Naive thymus-derived CD8-positive, alpha-beta T cell (primary cell): ENCODE measurements around the gene FAM83B. TPM values are rescaled to one million over a fixed set of nuclear protein-coding genes. Genes with fewer than 3 reads are reported as not detected.
"Not testable (repeated sequence)": the region's sequence is repeated elsewhere in the genome, so short reads cannot be mapped to it uniquely, and the experiment has no call there.

ENCODE experiments used
- ATAC-seq, 2 donors: fragments of 150-1000 bp; cut with Tn5 transposase in 1 of 2; sonication (Bioruptor Pico), chemical (Tn5 transposase) in 1 of 2; 1 replicate in 1 of 2; 2 replicates in 1 of 2; pipeline ENCODE4 v1.10.0; 2021; ENCODE audit warnings: mild to moderate bottlenecking in 2 of 2, moderate library complexity in 2 of 2
- POLR2A ChIA-PET: fragments of 350-600 bp; sonication (Branson Sonifier 250); formaldehyde crosslinking; loops from one replicate; lab custom pipeline; 2021; ENCODE audit warnings: antibody characterized with exemption; lab: Charles Lee
- DNase-seq, 10 donors: peaks; one replicate each; pipeline versions ENCODE4 v3.0.0 to v3.0.0-alpha.2; 2020 to 2022
- H3K27ac Mint-ChIP-seq, 10 donors: one replicate each; pipeline ENCODE4 v1.8.0; 2020 to 2022; ENCODE audit warnings: mild to moderate bottlenecking in 10 of 10, mixed read lengths in 10 of 10, moderate library complexity in 4 of 10, inconsistent platforms in 1 of 10
- H3K27me3 Mint-ChIP-seq, 5 donors: one replicate each; pipeline ENCODE4 v1.8.0; 2021 to 2022; ENCODE audit warnings: mixed read lengths in 5 of 5
- H3K36me3 Mint-ChIP-seq, 3 donors: one replicate each; pipeline ENCODE4 v1.8.0; 2020 to 2022; ENCODE audit warnings: mixed read lengths in 3 of 3, mild to moderate bottlenecking in 2 of 3, inconsistent platforms in 1 of 3
- H3K4me1 Mint-ChIP-seq, 4 donors: one replicate each; pipeline ENCODE4 v1.8.0; 2021 to 2022; ENCODE audit warnings: mixed read lengths in 4 of 4
- H3K4me3 Mint-ChIP-seq, 10 donors: one replicate each; pipeline ENCODE4 v1.8.0; 2020 to 2022; ENCODE audit warnings: mild to moderate bottlenecking in 10 of 10, mixed read lengths in 10 of 10, moderate library complexity in 6 of 10, inconsistent platforms in 1 of 10
- H3K9me3 Mint-ChIP-seq, 9 donors: one replicate each; pipeline ENCODE4 v1.8.0; 2020 to 2022; ENCODE audit warnings: mixed read lengths in 9 of 9, mild to moderate bottlenecking in 3 of 9, inconsistent platforms in 1 of 9, moderate library complexity in 1 of 9
- polyA plus RNA-seq, 3 donors: library from polyadenylated mRNA; unstranded; fragments of 300-500 nt; fragmentation: Illumina TruSeq; gene quantifications; one replicate each; pipeline ENCODE4 v1.2.3, GENCODE V29; 2021
- total RNA-seq, 8 experiments: library from RNA in 2 of 8; stranded (reverse) in 2 of 8; gene quantifications; one replicate each; pipeline ENCODE4 v1.2.3 and lab custom pipeline; 2021 to 2026

FAM83B gene
- total and polyA plus RNA-seq, 5 experiments from 2014 or later: not detected

DNA sequence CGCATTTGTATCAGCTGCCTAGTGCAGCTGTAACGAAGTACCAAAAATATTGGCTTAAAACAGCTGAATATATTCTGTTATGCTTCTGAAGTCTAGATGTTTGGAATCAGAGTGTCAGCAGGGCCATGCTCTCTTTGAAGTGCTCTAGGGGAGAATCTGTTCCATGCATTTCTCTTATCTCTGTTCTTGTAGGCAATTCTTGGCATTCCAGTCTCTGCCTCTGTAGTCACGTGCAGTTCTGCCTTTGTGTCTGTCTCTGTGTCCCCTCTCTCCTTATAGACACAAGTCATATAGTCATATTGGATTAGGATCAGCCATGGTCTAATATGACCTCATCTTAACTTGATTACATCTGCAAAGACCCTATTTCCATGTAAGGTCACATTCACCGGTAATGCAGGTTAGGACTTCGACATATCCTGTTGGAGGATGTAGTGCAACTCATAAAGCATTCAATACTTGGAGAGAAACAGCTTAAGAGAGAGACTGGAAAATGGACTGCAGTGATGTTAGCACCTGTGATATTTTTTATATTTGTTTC, 18.6 kb downstream of the FAM83B start:
- Mint-ChIP-seq H3K27ac (no peak overlapping the region), H3K9me3 (peaks cover 0 to 15% (median 3%) of the 10 kb centered on the region in 9 donors), H3K27me3 (no peaks in the 10 kb centered on the region), H3K4me3 (no peak overlapping the region), H3K4me1 (no peaks in the 10 kb centered on the region), H3K36me3 (no peaks in the 10 kb centered on the region)
- no peak for ATAC-seq
- DNase-seq: no peak
- POLR2A ChIA-PET: no interaction called here

DNA sequence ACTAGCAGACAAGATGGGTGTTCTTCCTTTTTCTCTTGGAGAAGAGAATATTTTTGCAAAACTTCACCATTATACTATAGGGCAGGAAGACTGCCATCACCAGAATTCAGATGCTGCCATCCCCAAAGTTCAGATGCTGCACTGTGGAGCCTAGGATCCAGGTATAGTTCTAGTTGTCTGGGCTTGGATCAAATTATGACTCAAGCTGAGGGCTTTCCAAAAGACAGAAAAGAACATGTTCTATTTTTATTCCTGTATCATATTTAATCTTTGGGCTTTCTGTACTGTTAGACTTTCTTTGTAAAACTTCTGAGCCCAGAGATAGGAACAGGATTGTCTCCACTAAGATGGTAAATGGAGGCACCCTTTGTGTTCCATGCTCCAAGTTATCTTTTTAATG, 22.0 kb downstream of the FAM83B start:
- H3K27me3 Mint-ChIP-seq: no peaks in the 10 kb centered on the region
- ATAC-seq: no peak
- peaks cover 0 to 9% (median 2%) of the 10 kb centered on the region in 9 donors for H3K9me3 Mint-ChIP-seq

DNA sequence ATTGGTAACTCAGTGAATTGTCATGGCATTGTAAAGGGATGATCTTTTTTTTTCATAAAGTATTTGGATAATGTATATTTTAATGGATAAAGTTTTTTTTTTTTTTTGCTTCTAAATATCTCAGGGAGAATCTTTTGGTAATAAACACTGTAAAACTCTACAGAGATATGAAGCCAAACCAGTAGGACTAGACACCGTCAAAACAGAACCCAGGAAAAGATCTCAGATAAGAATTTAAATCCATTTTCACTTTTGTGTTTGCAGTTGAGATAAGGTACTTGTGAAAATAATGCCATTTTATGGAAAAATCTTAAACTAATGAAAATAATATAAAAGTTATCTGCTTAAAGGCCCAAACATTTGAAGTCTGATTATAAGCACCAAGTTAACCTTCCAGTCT, 27.0 kb downstream of the FAM83B start:
- Mint-ChIP-seq H3K27ac (no peak overlapping the region), H3K4me3 (no peak overlapping the region), H3K36me3 (no peaks in the 10 kb centered on the region), H3K9me3 (peaks cover 0 to 12% (median 2%) of the 10 kb centered on the region in 9 donors), H3K27me3 (no peaks in the 10 kb centered on the region), H3K4me1 (no peaks in the 10 kb centered on the region)
- ATAC-seq (no peak), DNase-seq (no peak)
- POLR2A ChIA-PET: no interaction called here

More for the DNA sequence above, 22.0 kb downstream of the FAM83B start:
- H3K27ac Mint-ChIP-seq: no peak overlapping the region
- DNase-seq: no peak
- H3K36me3 Mint-ChIP-seq: no peaks in the 10 kb centered on the region
- H3K4me1 Mint-ChIP-seq: no peaks in the 10 kb centered on the region
- no peak overlapping the region for H3K4me3 Mint-ChIP-seq
- POLR2A ChIA-PET: no interaction called here

DNA sequence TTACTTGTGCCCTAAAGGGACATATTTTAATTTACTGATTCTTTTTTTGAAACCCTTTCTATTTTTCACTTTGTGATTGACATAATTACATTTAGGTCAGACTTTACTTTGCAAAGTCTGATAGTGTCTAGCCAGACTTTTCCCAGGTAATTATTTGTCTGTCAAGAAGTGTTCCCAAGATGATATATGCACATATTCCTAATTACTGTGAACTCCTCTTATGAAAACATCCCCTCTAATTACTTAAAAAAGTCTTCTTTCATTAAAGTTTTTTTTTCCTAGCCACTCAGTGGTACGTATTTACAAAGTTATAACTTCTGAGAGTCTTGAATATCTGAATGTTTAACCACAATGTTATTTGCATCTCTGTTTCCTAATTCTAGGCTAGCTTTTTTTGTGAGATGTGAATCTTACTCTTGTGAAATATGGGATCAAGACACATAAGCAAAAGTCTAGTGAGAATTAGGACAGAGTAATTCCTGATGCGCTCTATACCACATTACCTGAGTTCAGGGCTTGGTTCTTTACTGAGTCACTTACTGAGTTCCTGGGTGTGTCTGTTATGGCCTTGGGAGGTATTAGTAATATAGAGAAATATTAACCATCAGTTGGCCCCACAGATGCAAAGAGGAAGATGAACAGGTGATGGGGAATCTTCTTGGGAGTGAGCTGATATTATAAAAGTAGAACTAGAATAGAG, 27.9 kb downstream of the FAM83B start:
- Mint-ChIP-seq H3K27ac (no peak overlapping the region), H3K27me3 (no peaks in the 10 kb centered on the region), H3K4me1 (no peaks in the 10 kb centered on the region), H3K9me3 (peaks cover 0 to 12% (median 2%) of the 10 kb centered on the region in 9 donors), H3K36me3 (no peaks in the 10 kb centered on the region), H3K4me3 (no peak overlapping the region)
- ATAC-seq (no peak), DNase-seq (no peak)
- POLR2A ChIA-PET: no interaction called here

DNA sequence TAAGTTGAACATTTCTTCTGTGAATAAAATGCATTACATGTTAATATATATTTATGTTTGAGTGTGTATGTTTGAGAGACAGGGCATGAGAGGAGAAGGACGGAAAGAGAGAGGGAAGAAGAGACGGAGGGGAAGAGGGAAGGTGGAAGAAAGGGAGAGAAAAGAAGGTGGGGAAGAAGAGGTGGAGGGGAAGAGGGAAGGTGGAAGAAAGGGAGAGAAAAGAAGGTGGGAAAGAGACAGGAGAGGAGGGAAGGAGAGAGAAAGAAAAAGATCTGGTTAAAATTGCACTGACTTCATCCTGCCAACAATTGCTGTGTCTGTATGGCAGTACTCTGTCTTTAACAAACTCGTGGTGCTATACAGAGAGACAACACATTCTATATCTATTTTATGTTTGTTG, 29.0 kb downstream of the FAM83B start:
- POLR2A ChIA-PET: no interaction called here
- no peak for ATAC-seq
- H3K4me3 Mint-ChIP-seq: no peak overlapping the region
- H3K27me3 Mint-ChIP-seq: no peaks in the 10 kb centered on the region
- DNase-seq: no peak
- no peaks in the 10 kb centered on the region for H3K36me3 Mint-ChIP-seq
- no peaks in the 10 kb centered on the region for H3K4me1 Mint-ChIP-seq
- H3K9me3 Mint-ChIP-seq: peaks cover 0 to 12% (median 0%) of the 10 kb centered on the region in 9 donors
- H3K27ac Mint-ChIP-seq: no peak overlapping the region

- peaks cover 0 to 12% (median 0%) of the 10 kb centered on the region in 9 donors for H3K9me3 Mint-ChIP-seq
- POLR2A ChIA-PET: no interaction called here
- H3K27me3 Mint-ChIP-seq: no peaks in the 10 kb centered on the region
- no peaks in the 10 kb centered on the region for H3K4me1 Mint-ChIP-seq
- ATAC-seq (no peak), DNase-seq (no peak)
- H3K27ac Mint-ChIP-seq: no peak overlapping the region
- H3K4me3 Mint-ChIP-seq: no peak overlapping the region
- H3K36me3 Mint-ChIP-seq: no peaks in the 10 kb centered on the region
These were observed 29.8 kb downstream of the FAM83B start for GRCh38 chr6:54876365-54876764.

- no peak for ATAC-seq
- DNase-seq: no peak
- H3K27me3 Mint-ChIP-seq: no peaks in the 10 kb centered on the region
- no peak overlapping the region for H3K4me3 Mint-ChIP-seq
- H3K27ac Mint-ChIP-seq: no peak overlapping the region
- H3K9me3 Mint-ChIP-seq: peaks cover 0 to 12% (median 0%) of the 10 kb centered on the region in 9 donors
- no peaks in the 10 kb centered on the region for H3K36me3 Mint-ChIP-seq
- POLR2A ChIA-PET: no interaction called here
- no peaks in the 10 kb centered on the region for H3K4me1 Mint-ChIP-seq
These were observed 30.3 kb downstream of the FAM83B start for GRCh38 chr6:54876871-54877270.

DNA sequence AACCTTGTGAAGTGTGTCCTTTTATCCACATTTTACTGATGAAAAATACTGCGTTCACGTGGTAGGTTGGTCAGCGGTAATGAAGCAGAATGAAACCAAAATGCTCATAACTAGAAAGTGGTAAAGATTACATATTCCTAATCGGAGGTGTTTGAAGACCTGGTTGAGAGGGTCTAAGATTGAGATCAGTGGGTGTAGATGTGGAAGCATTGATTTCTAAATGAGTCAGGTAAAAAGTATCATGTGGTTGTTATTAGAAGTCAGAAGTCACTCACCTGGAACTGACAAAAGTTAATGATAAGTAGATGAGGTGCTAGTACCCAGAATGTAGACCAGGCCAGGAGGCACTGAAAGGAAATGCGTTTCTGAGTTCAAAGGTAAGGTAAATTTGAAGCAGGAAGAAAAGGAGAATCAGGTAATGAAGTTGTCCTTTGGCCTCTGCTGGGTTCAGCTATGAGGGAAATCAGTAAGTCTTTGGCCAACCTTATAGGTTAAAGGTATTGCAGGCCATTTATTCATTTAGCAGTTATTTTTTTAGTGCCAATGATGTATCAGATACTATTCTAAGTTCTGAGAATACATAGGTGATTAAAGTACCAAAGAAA, 31.2 kb downstream of the FAM83B start:
- no peak overlapping the region for H3K27ac Mint-ChIP-seq
- H3K4me3 Mint-ChIP-seq: no peak overlapping the region
- no peak for DNase-seq
- H3K27me3 Mint-ChIP-seq: no peaks in the 10 kb centered on the region
- H3K4me1 Mint-ChIP-seq: no peaks in the 10 kb centered on the region
- peaks cover 0 to 11% (median 0%) of the 10 kb centered on the region in 9 donors for H3K9me3 Mint-ChIP-seq
- no peak for ATAC-seq
- POLR2A ChIA-PET: no interaction called here
- no peaks in the 10 kb centered on the region for H3K36me3 Mint-ChIP-seq

GRCh38 chr6:54878718-54879117, 32.1 kb downstream of the FAM83B start:
- no peak for ATAC-seq
- DNase-seq: no peak
- Mint-ChIP-seq H3K4me3 (no peak overlapping the region), H3K27me3 (no peaks in the 10 kb centered on the region), H3K9me3 (peaks cover 0 to 11% (median 0%) of the 10 kb centered on the region in 9 donors), H3K36me3 (no peaks in the 10 kb centered on the region), H3K27ac (no peak overlapping the region), H3K4me1 (no peaks in the 10 kb centered on the region)
- POLR2A ChIA-PET: no interaction called here

GRCh38 chr6:54879188-54879985, 32.8 kb downstream of the FAM83B start:
- POLR2A ChIA-PET: no interaction called here
- H3K27me3 Mint-ChIP-seq: no peaks in the 10 kb centered on the region
- peaks cover 0 to 13% (median under 1%) of the 10 kb centered on the region in 9 donors for H3K9me3 Mint-ChIP-seq
- ATAC-seq (no peak), DNase-seq (no peak)
- H3K4me3 Mint-ChIP-seq: no peak overlapping the region
- no peaks in the 10 kb centered on the region for H3K4me1 Mint-ChIP-seq
- no peak overlapping the region for H3K27ac Mint-ChIP-seq
- no peaks in the 10 kb centered on the region for H3K36me3 Mint-ChIP-seq

DNA sequence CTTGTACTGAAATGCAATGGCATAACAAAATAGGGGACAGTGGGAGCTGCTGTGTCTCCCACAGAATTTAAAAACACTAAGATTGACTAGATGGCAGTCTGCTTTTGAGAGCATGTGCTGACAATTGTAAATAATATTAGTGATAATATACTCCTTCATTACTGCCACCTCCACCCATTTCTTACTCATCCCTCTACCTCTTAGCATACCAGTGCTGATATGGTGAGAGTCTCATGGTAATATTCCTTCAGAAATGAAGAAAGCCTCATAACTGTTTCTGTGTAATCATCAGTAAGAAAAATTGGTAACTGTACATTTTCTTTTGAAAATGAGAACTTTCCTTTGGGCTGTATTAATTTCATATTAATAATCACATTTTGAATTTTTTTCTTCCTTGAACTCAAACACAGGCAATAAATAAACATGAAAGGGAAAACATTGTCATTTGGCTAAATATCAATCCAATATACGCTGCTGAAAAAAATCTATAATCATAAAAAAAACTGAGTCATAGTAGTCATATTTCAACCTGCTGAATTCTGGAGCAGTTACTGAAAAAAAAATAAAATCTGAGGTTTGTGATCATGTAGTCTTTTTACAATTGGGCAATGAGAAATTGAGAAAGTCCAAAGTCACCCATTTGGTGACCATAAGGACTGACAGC, 34.6 kb downstream of the FAM83B start:
- no peak for ATAC-seq
- no peak for DNase-seq
- peaks cover 0 to 13% (median 2%) of the 10 kb centered on the region in 9 donors for H3K9me3 Mint-ChIP-seq
- no peaks in the 10 kb centered on the region for H3K4me1 Mint-ChIP-seq
- no peaks in the 10 kb centered on the region for H3K36me3 Mint-ChIP-seq
- no peak overlapping the region for H3K4me3 Mint-ChIP-seq
- H3K27ac Mint-ChIP-seq: no peak overlapping the region
- H3K27me3 Mint-ChIP-seq: no peaks in the 10 kb centered on the region
- POLR2A ChIA-PET: no interaction called here

GRCh38 chr6:54881891-54882290, 35.3 kb downstream of the FAM83B start:
- H3K27me3 Mint-ChIP-seq, ATAC-seq, DNase-seq, H3K4me3 Mint-ChIP-seq, H3K4me1 Mint-ChIP-seq, POLR2A ChIA-PET, H3K36me3 Mint-ChIP-seq, H3K27ac Mint-ChIP-seq: not testable (repeated sequence)
- peaks cover 0 to 13% (median 2%) of the 10 kb centered on the region in 9 donors for H3K9me3 Mint-ChIP-seq
